ENCODE data around the gene USP9X. TPM values are rescaled to one million over a fixed set of nuclear protein-coding genes. Genes with fewer than 3 reads are reported as not detected.
A peak's percentile ranks its signal among the peaks of the same experiment; 100 is the strongest.
"Not testable (repeated sequence)": the region's sequence is repeated elsewhere in the genome, so short reads cannot be mapped to it uniquely, and the experiment has no call there.

The USP9X gene
- total and polyA plus RNA-seq, 9 of the 15 experiments (the other 6 are each of a cell fraction or from before 2014, with no cell fraction given): 10.9 to 47.8 (median 29.5) TPM

DNA sequence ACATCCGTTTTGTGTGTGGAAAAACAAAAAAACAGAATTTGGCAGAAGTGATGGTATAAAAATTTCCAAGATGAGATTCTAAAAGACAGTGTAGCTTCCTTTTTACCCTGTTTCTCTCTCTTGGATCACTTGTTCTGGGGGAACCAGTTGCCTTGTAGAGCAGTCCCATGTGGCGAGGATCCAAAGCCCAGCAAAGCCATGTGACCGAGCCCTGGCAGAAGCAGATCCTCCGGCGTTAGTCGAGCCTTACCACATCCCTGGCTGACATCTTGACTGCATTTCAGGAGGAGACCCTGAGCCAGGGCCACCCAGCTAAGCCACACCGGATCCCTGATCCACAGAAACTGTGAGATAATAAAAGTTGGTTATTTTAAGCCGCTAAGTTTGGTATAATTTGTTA, 22.0 kb upstream of the USP9X start:
- H3K9me1 ChIP-seq (ENCODE audit: control insufficient read depth, insufficient read depth, low read length); in situ Hi-C loops (cut with MboI); FAIRE-seq; H3K36me3 ChIP-seq (ENCODE audit: control insufficient read depth, insufficient read depth, low read length); H3K4me3 ChIP-seq; H3K27me3 ChIP-seq (ENCODE audit: control insufficient read depth in 2 of 2, insufficient read depth in 2 of 2, low read length in 2 of 2); POLR2A ChIA-PET; H3K4me2 ChIP-seq (ENCODE audit: insufficient read depth, low read length); H4K20me1 ChIP-seq (replicated peaks; ENCODE audit: control insufficient read depth, insufficient read depth, low read length); BruUV-seq (replicated peaks); H3K9ac ChIP-seq (ENCODE audit: insufficient read depth in 1 of 2, low read depth in 2 of 2, low read length in 2 of 2); ATAC-seq; H3K9me3 ChIP-seq (replicated peaks; ENCODE audit: control insufficient read depth, insufficient read depth, low read depth, low read length); CTCF ChIA-PET (ENCODE audit: low intra/inter-chr PET ratio); intact Hi-C loops (cut with micrococcal nuclease); DNase-seq (ENCODE audit: extremely low read depth in 1 of 4, low spot score in 3 of 4); H3K27ac ChIP-seq (ENCODE audit: extremely low read depth, low read depth, low read length); H3K79me2 ChIP-seq (ENCODE audit: control insufficient read depth, insufficient read depth, low read length): not testable (repeated sequence)
- Histone ChIP-seq H2AFZ (ENCODE audit: low read depth, low read length) (peak overlapping the region; percentile 24; the same call in 1 of the 2 replicates), H3K4me1 (replicated peaks in 1 of 2; ENCODE audit: control insufficient read depth in 2 of 2, insufficient read depth in 2 of 2, low read length in 2 of 2) (peaks cover 0 to 10% of the 10 kb centered on the region in 2 experiments; a peak in 2 of 5 replicates)
- WGBS (ENCODE audit: insufficient coverage, low coverage, missing lambda C conversion rate): 49% methylated on average over 8 of the region's 8 CpGs

DNA sequence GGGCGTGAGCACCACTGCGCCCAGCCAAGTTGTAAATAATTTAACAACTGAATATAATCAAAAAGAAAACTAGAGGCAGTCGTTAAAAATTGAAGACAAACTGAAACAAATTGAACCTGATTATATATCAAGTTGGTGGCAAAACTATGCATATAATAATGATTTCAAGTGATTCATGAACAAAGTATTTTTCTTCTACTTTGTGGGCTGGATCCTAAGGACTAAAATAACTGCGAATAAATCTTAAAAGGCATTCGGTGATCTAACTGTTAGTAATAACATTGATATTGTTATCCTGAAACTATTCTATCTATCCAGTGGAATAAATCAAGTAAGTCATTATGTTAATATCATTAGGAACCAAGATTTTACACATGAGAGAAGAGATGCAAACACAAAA, 21.2 kb upstream of the USP9X start:
- Histone ChIP-seq H3K4me3 (no peak overlapping the region), H3K4me2 (ENCODE audit: insufficient read depth, low read length) (no peak overlapping the region), H3K79me2 (ENCODE audit: control insufficient read depth, insufficient read depth, low read length) (no peaks in the 10 kb centered on the region), H3K9me3 (replicated peaks; ENCODE audit: control insufficient read depth, insufficient read depth, low read depth, low read length) (no peaks in the 10 kb centered on the region), H3K4me1 (replicated peaks in 1 of 2; ENCODE audit: control insufficient read depth in 2 of 2, insufficient read depth in 2 of 2, low read length in 2 of 2) (peaks cover 0 to 10% of the 10 kb centered on the region in 2 experiments; a peak in 2 of 5 replicates), H4K20me1 (replicated peaks; ENCODE audit: control insufficient read depth, insufficient read depth, low read length) (no peaks in the 10 kb centered on the region), H3K36me3 (ENCODE audit: control insufficient read depth, insufficient read depth, low read length) (no peaks in the 10 kb centered on the region), H3K27ac (ENCODE audit: extremely low read depth, low read depth, low read length) (no peak overlapping the region), H3K9me1 (ENCODE audit: control insufficient read depth, insufficient read depth, low read length) (no peaks in the 10 kb centered on the region), H3K27me3 (ENCODE audit: control insufficient read depth in 2 of 2, insufficient read depth in 2 of 2, low read length in 2 of 2) (no peaks in the 10 kb centered on the region), H3K9ac (ENCODE audit: insufficient read depth in 1 of 2, low read depth in 2 of 2, low read length in 2 of 2) (no peak overlapping the region), H2AFZ (ENCODE audit: low read depth, low read length) (no peak overlapping the region)
- ATAC-seq: no peak
- no peak for FAIRE-seq
- intact Hi-C loops (cut with micrococcal nuclease) (no loop called here), in situ Hi-C loops (cut with MboI) (no loop called here)
- no TSS peak for BruUV-seq (replicated peaks)
- TF ChIP-seq KDM4B (IDR thresholded peaks at IDR 0.05; ENCODE audit: borderline replicate concordance in 2 of 2, low read depth in 1 of 2) (no peak), ZNF311 (CRISPR knock-in tag; IDR thresholded peaks at IDR 0.05) (no peak)
- POLR2A ChIA-PET: no interaction called here
- DNase-seq (ENCODE audit: extremely low read depth in 1 of 4, low spot score in 3 of 4): no peak
- CTCF ChIA-PET (ENCODE audit: low intra/inter-chr PET ratio): no interaction called here
- WGBS (ENCODE audit: insufficient coverage, low coverage, missing lambda C conversion rate): 68% methylated on average over 5 of the region's 5 CpGs
